ENCODE measurements around the gene PALD1.

PALD1 gene

DNA sequence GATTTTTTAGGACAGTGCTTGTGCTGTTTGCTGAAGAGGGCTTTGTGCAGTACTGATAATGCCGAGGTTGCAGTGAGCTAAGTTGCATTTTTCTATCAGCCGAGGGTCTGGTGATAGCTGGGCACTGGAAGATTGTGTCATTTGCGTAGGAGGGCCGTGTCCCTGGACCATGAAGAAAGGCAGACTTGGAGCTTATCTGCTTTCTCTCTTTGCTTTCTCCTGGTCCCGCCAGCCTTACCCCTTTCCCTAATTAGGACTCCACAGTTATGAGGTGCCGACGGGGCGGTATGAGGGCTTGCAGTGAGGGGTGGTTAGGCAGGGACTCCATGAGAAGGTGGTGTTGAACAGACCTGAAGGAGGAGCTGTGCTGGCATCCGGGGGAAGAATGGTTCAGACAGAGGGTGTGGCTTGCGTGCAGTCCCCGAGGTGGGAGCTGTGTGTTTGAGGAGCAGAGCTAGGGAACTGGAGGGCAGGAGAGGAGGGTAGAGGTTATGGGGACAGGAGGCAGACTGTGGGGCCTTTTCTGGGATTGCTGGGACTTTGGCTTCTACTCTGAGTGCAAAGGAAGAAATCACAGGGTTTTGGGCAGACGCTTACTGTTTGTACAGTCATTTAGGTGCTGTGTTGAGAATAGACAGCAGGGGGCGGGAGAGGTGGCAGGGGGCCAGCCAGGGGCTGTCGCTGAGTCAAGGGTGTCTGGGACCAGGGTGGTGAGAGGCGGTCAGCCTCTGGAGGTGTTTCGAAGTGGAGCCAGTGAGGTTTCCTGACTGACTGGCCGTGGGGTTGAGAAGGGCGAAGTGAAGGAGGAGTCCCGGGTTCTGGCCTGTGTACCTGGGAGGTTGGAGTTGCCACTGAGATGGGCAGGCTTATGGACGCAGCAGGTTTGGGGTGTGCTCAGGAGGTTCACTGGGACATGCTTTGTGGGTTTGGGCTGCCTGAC lies 80.6 kb downstream of the PALD1 start:
- no peak for DNase-seq

DNA sequence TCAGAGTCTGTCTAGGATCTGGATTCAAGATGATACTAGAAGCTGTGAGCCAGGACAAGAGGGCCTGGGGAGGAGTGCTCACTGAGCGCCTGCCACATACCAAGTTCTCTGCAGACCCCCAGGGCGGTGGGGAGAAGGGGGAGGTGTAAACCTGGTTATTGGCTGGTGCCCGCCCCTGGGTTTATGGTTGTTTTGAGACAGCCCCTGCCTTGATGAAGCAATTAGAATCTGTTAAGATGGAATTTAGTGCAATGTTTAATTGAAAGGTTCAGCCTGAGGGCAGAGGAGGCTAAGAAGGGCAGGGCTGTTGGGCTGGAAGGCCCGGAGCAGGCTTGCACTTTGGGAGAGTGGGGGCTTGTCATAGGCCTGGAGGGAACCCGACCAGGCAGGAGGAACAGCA lies 81.3 kb downstream of the PALD1 start:
- DNase-seq = no peak

- no peak for DNase-seq
These were observed 82.0 kb downstream of the PALD1 start for GRCh38 chr10:70560511-70560941.

DNA sequence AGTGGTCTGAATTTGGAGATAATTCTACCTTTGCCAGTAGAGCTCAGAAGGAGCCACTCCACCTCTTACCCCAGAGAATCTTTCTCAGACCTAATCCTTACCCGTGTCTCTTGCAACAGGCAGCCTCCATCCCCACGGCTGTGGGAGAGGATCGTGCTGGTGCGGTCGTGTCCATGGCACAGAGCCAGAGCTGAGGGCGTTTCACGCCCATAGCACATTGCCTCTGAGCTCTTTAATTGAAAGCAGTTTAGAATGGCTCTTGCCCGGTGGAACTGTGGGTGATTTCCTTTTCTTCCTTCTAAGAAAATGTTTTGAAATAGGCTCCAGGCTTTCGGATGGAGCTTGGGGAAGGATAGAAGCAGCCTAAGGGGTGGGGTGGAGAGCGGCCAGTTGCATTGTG lies 82.5 kb downstream of the PALD1 start:
- DNase-seq = no peak

DNA sequence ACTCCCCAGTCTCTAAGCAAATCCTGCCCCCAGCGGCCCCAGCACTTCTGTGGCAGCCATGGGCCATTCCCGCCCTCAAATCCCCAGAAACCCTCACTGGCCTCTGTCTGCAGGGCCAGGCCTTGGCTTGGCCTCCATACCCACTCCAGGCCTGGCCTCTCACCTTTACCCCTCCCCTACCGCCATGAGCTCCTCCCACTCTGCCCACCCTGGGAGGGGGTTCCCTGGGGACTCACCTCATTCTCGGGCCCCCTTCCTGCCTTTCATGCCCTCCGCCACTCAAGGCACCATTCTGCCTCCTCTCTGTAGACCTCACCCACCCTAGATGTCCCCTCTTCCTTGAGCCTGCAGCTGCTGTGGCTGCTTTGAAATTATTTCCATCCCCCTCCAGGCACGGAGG lies 83.0 kb downstream of the PALD1 start:
- no peak for DNase-seq

DNA sequence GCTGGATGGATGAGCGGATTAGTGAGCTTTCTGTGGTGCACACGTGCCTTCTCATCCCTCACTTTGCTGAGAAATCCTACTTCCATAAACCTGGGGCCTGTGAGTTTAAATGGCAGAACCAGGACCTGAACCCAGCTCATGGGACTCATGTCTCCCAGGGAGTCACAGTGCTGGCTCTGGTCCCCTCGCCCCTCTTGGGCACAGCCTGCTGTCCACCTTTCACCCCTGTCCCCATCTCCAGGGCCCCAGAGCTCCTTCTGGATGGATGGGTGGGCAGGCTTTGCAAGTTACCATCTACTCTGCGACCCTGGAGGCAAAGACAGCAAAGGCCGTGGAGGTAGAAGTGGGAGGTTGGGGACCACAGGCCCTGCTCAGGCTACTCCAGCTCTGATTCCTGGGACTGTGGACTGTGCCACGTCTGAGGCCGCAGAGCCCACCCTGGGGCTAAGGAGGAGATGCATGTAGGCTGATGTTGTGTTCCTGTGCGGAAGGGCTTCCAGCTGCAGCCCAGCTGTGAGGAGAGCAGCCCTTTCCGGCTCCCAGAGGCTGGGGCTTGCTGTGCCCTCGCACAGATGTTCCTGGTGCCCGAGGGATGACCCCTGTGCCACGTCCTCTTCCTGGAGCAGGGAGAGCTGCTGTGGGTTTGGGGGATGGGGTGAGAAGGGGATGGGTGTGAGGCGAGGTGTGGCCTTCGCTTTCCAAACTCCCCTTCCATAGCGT lies 83.6 kb downstream of the PALD1 start:
- no peak for DNase-seq

- no peak for DNase-seq
These were observed 84.7 kb downstream of the PALD1 start for GRCh38 chr10:70563230-70563629.

DNA sequence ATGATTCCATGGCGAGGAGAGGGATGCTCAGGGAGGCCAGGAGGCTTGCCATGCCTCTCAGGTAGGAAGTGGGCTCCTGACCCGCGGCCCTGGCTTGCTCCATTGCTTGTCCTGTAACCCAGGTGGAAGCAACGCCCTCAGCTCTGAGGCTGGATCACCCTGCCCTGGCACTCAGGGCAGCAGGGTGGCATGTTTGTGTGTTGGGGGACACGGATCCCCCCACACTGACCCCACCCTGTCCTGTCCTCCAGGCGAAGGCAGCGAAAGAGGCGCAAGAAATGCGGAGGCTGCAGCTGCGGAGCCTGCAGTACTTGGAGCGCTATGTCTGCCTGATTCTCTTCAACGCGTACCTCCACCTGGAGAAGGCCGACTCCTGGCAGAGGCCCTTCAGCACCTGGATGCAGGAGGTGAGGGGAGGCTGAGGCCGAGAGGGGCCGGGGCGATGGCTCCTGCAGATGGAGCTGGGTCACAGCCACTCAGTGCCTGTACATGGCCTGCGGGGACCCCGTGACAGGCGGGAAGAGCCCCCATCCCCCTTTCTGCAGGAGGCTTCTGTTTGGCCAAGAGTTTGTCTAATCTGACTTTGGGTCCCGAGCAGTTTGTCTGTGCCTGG lies 85.7 kb downstream of the PALD1 start:
- DNase-seq = no peak

DNA sequence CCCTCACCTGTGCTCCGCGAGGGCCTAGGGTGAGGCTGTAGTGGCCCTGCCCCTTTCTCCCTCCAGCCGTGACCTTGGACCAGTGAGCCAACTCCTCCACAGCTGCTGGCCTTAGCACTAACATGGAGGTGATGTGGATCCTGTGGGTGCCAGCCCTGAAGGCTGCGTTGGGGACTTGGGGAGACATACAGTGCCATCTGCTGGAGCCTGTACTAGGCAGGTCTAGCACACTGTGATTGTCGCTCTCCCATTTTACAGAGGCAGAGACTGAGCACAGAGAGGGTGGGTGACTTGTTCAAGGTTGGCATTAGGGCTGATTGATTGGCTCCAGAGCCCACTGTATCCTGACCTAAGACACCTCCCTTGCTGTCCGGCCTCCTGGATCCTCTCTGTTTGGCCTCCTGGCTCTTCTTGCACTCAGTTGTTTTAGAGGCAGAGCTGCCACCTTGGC lies 86.4 kb downstream of the PALD1 start:
- DNase-seq = no peak

DNA sequence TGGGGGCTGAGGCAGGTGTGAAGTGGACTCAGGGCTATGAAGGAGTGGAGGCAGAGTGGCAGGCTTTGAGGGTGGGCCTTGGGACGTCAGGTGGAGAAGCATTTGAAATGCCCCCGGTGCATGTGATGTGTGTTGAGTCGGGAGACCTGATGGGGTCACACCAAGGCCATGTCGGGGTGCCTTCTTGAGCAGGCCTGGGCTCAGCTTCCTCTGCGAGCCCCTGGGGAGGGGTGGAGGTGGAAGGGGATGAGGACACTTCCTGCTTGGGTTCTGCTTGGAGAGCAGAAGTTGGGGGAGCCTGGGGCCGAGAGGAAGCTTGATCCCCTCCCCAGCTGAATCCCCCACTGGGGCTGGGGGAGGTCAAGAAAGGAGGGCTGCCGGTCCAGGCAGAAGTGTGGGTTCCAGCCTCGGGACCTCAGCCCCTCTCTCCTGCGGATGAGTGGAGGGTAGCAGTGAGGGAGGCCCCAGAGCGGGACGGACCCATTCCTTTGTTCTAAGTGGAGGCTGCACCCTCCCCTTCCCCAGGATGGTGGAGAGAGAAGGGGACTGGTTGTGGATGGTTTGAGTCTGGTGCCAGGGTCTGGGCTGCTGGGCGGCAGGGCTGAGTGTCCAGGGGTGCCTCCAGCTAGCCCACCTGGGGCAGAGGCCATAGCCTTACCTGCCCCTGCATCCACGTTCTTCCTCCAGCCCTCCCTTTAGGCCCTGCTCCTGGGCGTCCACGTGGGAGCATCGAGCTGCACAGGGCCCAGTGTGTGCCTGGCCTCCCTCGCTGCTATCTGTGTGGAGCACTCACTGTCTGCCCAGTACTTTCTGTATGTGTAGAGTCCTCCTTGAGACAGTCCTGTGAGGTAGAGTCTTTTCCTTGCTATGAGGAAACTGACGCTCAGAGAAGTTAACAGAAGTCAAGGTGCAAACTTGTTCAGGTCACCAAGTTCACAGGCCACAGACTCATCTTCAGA lies 87.3 kb downstream of the PALD1 start:
- no peak for DNase-seq

DNA sequence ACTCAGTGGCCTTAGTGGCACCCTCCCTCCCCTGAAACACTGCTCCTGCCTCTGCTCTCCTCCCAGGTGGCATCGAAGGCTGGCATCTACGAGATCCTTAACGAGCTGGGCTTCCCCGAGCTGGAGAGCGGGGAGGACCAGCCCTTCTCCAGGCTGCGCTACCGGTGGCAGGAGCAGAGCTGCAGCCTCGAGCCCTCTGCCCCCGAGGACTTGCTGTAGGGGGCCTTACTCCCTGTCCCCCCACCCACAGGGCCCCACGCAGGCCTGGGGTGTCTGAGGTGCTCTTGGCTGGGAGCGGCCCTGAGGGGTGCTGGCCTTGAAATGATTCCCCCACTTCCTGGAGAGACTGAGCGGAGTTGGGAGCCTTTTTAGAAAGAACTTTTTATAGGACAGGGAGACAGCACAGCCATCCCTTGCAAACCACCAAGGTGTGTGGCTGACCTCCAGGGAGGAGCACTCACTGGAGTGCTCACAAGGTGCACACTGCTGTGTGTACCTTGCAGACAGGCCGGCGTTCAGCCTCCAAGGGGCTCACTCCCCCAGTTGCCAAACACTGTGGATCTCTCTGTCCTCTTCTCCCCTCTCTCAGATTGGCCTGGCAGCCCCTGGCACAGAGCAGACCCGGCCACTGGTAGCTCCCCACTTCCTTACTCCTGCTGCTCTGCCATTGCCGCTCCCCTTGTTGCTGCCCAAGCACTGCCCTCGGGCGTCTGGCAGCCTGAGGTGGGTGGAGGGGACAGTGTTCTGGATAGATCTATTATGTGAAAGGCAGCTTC lies 88.1 kb downstream of the PALD1 start:
- no peak for DNase-seq

DNA sequence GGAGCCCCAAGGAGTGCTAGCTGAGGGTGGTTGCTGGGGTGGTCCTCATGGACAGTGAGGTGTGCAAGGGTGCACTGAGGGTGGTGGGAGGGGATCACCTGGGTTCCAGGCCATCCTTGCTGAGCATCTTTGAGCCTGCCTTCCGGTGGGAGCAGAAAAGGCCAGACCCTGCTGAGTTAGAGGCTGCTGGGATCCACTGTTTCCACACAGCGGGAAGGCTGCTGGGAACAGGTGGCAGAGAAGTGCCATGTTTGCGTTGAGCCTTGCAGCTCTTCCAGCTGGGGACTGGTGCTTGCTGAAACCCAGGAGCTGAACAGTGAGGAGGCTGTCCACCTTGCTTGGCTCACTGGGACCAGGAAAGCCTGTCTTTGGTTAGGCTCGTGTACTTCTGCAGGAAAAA lies 89.0 kb downstream of the PALD1 start:
- DNase-seq = no peak

GRCh38 chr10:70568113-70568512 lies 89.5 kb downstream of the PALD1 start:
- no peak for DNase-seq

DNA sequence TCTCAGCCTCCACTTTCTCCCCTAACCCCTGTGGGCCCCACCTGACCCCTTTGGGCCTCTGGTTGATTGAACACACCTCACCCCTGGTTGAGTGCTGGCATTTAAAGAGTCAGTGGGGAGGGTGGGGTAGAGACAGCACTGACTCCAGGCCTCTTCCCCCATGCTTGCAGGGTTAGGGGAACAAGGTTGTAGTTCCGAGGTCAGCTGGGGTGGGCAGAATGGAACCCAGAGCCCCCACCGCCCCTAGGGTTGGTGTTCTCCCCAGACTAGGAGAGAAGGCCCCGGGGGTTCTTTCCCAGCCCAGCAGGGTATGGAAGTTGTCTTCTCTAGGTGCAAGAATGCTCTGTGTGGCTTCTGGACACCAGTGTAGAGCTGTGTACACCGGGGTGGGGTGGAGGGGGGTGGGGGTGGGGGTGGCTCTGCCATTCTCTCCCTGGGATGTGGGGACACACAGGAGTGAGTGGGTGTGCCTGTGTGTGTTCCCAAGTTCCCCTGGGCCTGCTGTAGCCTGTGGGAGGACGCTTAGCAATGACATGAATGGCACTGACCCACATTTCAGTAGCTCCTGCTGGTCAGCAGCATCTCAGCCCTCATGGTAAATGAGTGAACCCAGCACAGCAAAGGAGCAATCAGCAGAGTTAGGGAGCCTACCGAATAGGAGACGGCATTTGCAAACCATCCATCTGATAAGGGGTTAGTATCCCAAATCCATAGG lies 90.4 kb downstream of the PALD1 start:
- no peak for DNase-seq

- no peak for DNase-seq
These were observed 92.7 kb downstream of the PALD1 start for GRCh38 chr10:70571236-70571635.

DNA sequence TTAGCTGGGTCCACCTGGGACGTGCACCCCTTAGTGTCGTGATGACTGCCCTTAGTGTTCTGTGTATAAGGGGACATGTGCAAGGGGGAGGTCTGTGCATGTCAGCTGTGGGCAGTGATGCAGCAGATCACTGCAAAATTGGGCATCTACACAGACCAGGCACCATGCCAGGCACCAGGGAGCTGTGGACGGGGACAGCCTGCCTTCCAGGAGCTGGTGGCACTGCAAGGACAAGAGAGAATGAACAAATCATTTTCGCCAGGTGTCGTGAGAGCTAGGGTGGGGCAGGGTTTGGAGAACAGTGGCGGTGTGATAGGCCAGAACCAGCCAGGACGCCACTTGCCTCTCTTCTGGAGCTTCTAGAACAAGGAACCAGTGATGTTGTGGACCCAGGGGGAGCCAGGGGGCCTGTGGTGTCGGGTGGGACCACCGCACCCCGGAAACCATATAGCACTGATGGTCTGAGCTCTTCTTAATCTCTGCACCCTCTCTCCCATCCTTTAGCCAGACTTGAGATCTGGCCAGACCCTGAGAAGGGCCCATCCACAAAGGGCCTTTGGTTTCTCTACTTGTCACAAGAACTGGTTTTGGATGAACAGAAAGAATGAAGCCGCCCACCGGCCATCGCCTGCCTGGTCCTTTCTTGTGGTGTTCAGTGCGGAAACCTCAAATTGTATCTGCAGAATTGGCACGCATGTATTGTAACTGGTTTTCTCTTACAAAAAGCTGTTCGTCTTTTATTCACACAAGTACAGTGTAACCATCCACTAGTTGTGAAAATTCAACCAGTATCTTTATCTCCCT lies 93.3 kb downstream of the PALD1 start:
- DNase-seq = no peak

DNA sequence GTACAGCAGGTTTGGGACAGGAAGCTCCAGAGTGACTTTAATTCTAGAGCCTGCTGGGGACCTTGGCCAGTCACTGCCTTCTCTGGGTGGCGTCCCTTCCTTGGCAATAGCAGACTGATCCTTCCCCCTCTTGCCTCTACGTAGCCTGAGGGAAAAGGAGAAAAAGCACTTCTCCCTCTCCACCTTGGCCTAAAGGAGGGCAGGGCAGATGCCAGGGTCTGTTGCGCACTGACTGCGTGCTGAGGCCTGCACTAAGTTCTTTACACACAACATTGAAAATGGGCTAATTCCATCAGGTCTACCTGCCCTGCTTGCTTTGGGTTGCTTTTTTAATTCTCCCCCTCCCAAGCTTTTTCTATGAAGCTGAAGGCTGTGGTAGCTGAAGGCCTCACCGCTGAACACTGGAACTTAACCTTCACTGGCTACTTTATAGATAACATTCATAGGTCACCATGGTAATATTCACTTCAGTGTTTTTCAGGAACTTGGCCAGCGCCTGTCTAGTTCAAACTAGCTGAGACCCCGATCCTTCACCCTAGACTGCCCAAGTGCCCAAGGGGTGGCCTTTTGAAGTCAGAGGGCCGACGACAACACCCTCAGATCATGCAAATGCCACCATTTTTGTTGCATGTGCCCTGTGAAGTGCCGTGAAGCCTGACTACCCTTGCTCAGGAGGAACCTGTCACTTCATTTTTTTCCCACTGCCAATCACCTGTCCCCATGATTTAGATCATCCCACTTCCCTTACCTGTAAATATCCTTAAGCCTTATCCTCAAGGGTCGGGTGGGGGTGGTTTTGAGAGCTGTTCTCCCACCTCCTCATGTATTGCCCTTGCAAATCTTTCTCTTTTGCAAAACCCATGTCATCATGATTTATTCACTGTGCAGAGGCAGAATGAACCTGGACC lies 95.3 kb downstream of the PALD1 start:
- DNase-seq = no peak

DNA sequence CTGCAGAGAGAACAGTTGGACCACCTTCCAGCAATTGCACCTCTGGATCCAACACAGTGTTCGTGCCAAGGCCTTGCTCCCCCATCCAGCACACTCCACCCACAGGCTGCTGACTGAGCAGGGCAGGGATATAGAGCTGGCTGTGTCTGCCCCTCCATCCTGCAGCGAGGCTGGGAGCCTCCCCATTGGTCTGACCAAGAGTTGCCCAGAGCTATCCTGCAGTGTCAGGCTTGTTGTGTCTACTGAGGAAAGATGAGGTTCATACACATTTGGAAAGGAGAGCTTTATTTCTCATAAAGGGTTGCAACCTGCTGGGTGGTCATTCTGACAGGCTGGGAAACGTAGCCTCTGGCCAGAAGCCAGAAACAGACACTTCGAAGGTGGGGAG lies 96.9 kb downstream of the PALD1 start:
- DNase-seq = no peak

All from RPMI8226 (cell line).